BE2C (cell line): ENCODE results near the gene INPP4A. TPM values are rescaled to one million over a fixed set of nuclear protein-coding genes. Genes with fewer than 3 reads are reported as not detected.

Source experiments
- DNase-seq: peaks from one replicate; pipeline ENCODE4 v3.0.0-alpha.2; 2020
- H3K27me3 ChIP-seq: fragments of 250-450 bp; sonication (Bioruptor Pico); 2 replicates; pipeline ENCODE4 v1.5.1; 2020; ENCODE audit warnings: mild to moderate bottlenecking
- H3K36me3 ChIP-seq: fragments of 250-450 bp; sonication (Bioruptor Pico); 2 replicates; pipeline ENCODE4 v1.5.1; 2020; ENCODE audit warnings: mild to moderate bottlenecking
- H3K4me1 ChIP-seq: fragments of 250-450 bp; sonication (Bioruptor Pico); 2 replicates; pipeline ENCODE4 v1.5.1; 2020
- H3K4me3 ChIP-seq: 2 replicates; pipeline ENCODE4 v1.5.1; 2011; ENCODE audit warnings: low read depth, low read length
- H3K9me3 ChIP-seq: fragments of 250-450 bp; sonication (Bioruptor Pico); 2 replicates; pipeline ENCODE4 v1.5.1; 2020
- polyA plus RNA-seq: library from polyadenylated mRNA; unstranded; fragments of >200 nt; gene quantifications from one replicate; pipeline ENCODE4 v1.2.1, GENCODE V29; 2012; ENCODE audit warnings: low read depth, missing spikeins; ENCODE audit not compliant: insufficient read length, insufficient read depth
- TF ChIP-seq, protein P1 (sequence below): IDR thresholded peaks from 2 replicates; pipeline ENCODE4 v1.5.1; 2012; ENCODE audit warnings: mild to moderate bottlenecking, low read depth, low read length

INPP4A gene
- 10.4 TPM for polyA plus RNA-seq

DNA sequence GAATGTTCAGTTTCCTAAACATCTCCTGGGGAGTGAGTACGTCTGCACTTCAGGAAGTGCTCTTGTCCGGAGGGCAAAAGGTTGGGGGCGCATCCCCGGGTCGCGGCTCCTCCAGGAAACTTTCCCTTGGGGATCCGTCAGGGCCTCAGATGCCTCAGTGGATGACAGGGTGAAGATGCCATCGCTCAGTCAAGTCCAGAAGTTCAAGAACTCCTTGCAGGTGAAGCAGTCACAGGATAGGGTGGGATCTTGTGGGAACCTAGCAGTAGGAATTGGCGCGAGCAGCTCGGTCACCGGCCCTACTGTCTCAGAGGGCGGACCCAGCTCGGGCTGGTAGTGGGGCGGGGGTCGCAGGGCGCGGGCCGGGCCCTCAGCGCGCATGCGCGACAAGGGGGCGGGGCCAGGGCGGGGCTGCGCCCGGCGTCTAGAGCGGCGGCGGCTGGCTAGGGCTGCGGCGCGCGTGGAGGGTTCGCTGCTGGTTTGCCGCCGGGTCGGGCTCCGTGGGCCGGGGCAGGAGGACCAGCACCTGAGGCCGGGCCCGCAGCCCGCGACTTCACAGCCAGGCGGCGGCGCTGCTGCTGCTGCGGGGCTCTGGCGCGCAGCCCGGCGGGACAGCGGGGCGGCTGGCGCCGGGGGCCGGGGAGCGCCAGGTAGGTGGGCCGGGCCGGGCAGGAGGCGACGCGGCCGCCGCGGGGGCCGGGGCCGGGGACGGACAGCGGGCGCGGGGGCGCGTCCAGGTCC is at the start of gene INPP4A:
TSS of gene INPP4A (plus strand) at position 423 of the 741 bp plus-strand sequence. CDS start 75,191 bp downstream, outside the sequence.
- H3K9me3 ChIP-seq, result no peaks in the 10 kb centered on the region
- H3K4me3 ChIP-seq, result peak within 1 kb of the TSS; percentile 69
- TF ChIP-seq, protein P1, sequence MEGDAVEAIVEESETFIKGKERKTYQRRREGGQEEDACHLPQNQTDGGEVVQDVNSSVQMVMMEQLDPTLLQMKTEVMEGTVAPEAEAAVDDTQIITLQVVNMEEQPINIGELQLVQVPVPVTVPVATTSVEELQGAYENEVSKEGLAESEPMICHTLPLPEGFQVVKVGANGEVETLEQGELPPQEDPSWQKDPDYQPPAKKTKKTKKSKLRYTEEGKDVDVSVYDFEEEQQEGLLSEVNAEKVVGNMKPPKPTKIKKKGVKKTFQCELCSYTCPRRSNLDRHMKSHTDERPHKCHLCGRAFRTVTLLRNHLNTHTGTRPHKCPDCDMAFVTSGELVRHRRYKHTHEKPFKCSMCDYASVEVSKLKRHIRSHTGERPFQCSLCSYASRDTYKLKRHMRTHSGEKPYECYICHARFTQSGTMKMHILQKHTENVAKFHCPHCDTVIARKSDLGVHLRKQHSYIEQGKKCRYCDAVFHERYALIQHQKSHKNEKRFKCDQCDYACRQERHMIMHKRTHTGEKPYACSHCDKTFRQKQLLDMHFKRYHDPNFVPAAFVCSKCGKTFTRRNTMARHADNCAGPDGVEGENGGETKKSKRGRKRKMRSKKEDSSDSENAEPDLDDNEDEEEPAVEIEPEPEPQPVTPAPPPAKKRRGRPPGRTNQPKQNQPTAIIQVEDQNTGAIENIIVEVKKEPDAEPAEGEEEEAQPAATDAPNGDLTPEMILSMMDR, result no peak
- DNase-seq, result peak; percentile 77
- H3K4me1 ChIP-seq, result no peaks in the 10 kb centered on the region
- H3K36me3 ChIP-seq, result no peaks in the 10 kb centered on the region
- no peaks in the 10 kb centered on the region for H3K27me3 ChIP-seq

DNA sequence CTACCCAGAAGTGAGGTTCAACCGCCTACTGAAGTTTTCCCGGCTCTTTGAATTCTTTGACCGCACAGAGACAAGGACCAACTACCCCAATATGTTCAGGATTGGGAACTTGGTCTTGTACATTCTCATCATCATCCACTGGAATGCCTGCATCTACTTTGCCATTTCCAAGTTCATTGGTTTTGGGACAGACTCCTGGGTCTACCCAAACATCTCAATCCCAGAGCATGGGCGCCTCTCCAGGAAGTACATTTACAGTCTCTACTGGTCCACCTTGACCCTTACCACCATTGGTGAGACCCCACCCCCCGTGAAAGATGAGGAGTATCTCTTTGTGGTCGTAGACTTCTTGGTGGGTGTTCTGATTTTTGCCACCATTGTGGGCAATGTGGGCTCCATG is 48.7 kb upstream of the INPP4A start:
- Histone ChIP-seq H3K27me3 (no peaks in the 10 kb centered on the region), H3K36me3 (no peaks in the 10 kb centered on the region), H3K4me3 (no peak overlapping the region), H3K9me3 (no peaks in the 10 kb centered on the region), H3K4me1 (no peaks in the 10 kb centered on the region)
- DNase-seq, result no peak
- TF ChIP-seq, protein P1, result no peak

DNA sequence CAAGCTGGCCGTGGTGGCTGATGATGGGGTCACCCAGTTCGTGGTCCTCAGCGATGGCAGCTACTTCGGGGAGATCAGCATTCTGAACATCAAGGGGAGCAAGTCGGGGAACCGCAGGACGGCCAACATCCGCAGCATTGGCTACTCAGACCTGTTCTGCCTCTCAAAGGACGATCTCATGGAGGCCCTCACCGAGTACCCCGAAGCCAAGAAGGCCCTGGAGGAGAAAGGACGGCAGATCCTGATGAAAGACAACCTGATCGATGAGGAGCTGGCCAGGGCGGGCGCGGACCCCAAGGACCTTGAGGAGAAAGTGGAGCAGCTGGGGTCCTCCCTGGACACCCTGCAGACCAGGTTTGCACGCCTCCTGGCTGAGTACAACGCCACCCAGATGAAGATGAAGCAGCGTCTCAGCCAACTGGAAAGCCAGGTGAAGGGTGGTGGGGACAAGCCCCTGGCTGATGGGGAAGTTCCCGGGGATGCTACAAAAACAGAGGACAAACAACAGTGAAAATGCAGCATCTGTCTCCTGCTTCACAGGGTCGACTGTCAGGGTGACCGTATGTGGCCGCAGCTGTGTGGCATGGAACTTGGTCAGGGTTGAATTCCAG is 47.8 kb upstream of the INPP4A start:
- DNase-seq, result no peak
- Histone ChIP-seq H3K27me3 (no peaks in the 10 kb centered on the region), H3K4me3 (no peak overlapping the region), H3K36me3 (no peaks in the 10 kb centered on the region), H3K4me1 (no peaks in the 10 kb centered on the region), H3K9me3 (no peaks in the 10 kb centered on the region)
- TF ChIP-seq, protein P1, result no peak

DNA sequence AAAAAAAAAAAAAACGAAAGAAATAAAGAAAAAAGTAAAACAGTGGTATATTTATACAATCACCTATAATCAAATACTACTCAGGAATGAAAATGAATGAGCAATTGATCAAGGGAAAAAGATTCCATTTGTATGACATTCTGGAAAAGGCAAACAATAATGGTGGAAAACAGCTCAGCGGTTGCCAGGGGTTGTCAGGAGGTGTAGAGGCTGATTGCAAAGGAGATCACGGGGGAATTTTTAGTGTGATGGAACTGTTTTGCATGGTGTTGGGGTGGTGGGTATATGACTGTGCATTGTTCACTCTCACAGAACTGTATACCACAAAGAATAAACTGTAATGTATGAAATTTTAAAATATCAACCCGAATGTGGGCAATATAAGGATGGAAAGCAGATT is 45.5 kb upstream of the INPP4A start:
- Histone ChIP-seq H3K4me3 (no peak overlapping the region), H3K27me3 (no peaks in the 10 kb centered on the region), H3K4me1 (no peaks in the 10 kb centered on the region), H3K9me3 (no peaks in the 10 kb centered on the region), H3K36me3 (no peaks in the 10 kb centered on the region)
- TF ChIP-seq, protein P1, result no peak
- no peak for DNase-seq

DNA sequence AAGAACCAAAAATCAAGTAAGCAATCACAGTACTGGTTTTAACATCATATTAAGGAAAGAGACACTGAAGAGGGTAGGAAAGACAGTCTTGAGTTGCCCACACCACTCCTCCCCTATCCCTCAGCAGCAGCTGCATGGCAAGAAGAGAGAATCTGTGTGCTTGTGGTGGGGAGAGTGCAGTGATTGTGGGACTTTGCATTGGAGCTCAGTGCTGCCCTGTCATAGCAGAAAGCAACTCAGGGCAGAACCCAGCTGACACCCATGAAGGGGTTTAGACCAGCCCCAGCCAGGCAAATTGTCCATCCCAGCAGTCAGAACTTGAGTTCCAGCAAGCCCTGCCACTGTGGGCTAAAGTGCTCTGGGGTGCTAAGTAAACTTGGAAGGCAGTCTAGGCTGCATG is 40.8 kb upstream of the INPP4A start:
- DNase-seq, result no peak
- no peaks in the 10 kb centered on the region for H3K36me3 ChIP-seq
- H3K4me1 ChIP-seq, result no peaks in the 10 kb centered on the region
- no peaks in the 10 kb centered on the region for H3K27me3 ChIP-seq
- H3K4me3 ChIP-seq, result no peak overlapping the region
- TF ChIP-seq, protein P1, result no peak
- H3K9me3 ChIP-seq, result no peaks in the 10 kb centered on the region

DNA sequence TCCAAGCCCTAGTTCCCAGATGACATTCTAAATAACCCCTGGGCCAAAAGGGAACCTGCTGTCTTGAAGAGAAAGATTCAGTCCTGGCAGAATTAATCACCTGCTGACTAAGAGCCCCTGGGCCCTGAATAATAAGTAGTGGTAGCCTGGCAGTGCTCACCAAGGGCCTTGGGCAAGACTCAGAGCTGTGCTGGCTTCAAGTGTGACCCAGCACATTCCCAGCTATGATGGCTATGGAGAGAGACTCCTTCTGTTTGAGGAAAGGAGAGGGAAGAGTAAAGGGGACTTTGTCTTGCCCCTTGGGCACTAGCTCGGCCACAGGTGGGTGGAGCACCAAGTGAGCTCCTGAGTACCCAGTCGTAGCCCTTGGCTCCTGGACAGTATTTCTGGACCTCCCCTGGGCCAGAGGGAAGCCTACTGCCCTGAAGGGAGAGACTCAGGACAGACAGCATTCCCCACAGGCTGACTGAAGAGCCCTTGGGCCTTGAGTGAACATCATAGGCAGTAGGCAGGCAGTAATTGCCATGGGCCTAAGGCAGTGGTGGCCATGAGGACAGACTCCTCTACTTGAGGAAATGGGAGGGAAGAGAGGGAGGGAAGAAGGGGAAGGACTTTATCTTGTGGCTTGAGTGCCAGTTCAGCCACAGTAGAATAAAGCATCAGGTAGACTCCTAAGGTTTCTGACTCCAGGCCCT is 40.0 kb upstream of the INPP4A start:
- Histone ChIP-seq H3K4me3 (no peak overlapping the region), H3K27me3 (no peaks in the 10 kb centered on the region), H3K4me1 (no peaks in the 10 kb centered on the region), H3K36me3 (no peaks in the 10 kb centered on the region), H3K9me3 (no peaks in the 10 kb centered on the region)
- DNase-seq, result no peak
- TF ChIP-seq, protein P1, result no peak
